Activated CD8-positive, alpha-beta memory T cell treated with anti-CD3 and anti-CD28 coated beads, Interleukin-2, amount 50 U/mL, for 24 hours (primary cell): ENCODE data around the gene SPEM3.
"Not testable (repeated sequence)": the region's sequence is repeated elsewhere in the genome, so short reads cannot be mapped to it uniquely, and the experiment has no call there.

Experiments
- DNase-seq: peaks from one replicate; pipeline ENCODE4 v3.0.0-alpha.2; 2020; ENCODE audit errors: extremely low read depth

Gene SPEM3

DNA sequence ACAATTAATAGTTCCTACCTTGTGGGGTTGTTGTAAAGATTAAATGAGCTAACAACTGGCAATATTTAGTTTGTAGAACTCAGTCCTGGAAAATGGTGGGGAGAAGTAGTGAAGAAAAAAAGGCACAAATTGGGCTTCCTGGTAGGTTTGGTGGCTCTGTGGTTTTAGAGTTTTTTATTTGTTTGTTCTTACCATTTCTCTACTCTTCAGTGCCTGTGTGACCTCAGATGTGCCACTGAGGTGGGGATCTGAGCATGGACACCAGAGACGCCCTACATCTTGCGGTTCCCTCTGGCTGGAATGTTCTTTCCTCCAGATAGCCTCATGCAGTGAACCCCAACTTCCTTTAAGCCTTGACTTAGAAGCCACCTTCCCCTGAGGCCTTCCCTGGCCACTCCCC, 43.1 kb downstream of the SPEM3 start:
- DNase-seq = no peak

- DNase-seq = not testable (repeated sequence)
Observed at GRCh38 chr17:7474767-7475166, 46.1 kb downstream of the SPEM3 start.

DNA sequence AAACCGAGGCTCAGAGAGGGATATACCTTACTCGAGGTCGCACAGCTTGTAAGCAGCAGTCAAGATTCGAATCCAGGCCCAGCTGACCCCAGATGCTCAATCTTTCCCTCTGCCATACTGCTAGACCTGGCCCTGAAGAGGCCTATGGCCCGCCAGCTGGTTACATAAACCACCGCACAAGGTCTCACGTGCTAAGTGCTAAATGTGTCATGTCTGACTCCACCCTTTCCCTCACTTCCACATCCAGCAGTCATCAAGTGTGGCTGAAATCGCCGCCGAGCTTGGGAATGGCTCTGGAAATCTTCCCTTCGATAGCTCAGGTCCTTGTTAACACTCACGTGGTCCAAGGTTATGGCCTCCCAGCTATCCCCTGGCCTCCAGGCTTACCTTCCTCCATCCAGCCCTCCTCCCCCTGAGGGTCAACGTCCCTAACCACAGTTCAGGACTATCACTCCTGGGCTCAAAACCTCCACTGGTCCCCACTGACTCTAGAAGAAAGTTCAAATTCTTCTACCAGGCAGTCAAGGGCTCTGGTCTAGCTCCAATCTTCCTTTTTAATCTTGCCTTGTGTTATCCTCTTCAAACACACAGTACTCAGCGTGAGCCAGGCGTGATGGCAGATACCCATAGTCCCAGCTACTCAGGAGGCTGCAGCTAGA, 47.2 kb downstream of the SPEM3 start:
- no peak for DNase-seq

GRCh38 chr17:7476494-7476893, 47.8 kb downstream of the SPEM3 start:
- DNase-seq = no peak

DNA sequence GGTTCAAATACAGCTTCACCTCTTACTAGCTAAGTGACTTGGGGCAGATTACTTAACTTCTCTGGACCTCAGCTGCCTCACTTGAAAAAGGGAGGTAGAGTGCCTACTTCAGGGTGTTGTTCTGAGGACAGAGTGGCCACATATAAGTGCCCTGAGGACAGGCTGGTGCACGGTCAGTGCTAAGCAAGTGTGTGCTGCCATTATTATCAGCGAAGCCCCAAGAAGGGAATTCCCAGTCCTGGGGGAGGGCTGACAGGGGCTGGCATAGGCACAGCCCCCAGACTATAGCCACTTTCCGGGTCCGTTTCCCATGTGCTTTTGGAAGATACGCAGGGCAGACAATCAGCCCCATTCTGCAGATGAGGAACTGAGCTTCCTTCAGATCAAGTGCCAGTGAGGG, 48.3 kb downstream of the SPEM3 start:
- DNase-seq = no peak

GRCh38 chr17:7477392-7478275, 49.0 kb downstream of the SPEM3 start:
- DNase-seq = no peak

GRCh38 chr17:7478276-7479212, 49.9 kb downstream of the SPEM3 start:
- DNase-seq = no peak

DNA sequence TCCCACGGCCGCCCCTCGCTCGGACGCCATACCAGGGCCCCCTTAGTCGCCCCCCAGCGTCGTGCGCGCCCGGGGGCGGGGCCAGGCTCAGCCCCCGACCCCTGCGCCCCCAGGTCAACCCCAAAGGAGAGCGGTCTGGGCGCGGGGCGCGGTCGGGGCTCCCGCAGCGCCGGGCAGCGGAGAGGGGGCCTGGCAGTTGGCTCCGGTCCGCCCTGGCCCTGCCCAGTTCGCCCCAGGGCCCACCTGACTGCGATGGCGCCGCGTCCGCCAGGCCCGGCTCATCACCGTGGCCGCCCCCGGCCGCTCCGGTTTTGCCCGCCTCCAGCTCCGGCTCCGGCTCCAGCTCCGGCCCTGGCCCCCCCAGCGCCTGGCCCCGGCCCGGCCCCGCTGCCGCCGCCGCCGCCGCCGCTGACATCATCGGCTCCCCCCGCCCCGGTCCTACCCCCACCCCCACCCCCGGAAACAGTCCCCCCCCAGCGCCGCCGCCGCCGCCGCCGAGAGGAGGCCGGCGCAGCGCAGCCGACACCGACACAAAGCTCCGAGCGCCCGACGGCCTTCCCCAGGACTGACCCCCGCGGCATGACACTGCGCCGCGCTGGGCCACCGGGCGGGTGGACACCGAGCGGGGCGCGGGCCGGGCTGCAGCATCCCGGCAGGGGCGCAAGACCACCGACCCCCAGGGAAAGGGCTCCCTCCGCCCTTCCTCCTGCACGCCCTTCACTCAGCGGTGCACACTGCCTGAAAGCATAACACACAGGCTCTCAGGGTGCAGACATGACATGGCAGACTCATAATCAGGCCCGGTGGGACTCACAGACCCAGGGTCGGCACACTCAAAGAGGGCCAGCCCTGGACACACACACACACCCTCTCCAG, 50.8 kb downstream of the SPEM3 start, which contains the start of gene ZBTB4:
Gene ZBTB4, minus strand, starts transcription at position 419 of the 876 bp plus-strand sequence. CDS start 12,830 bp downstream, outside the sequence.
- no peak for DNase-seq

GRCh38 chr17:7480089-7480384, 51.4 kb downstream of the SPEM3 start:
- DNase-seq = no peak

DNA sequence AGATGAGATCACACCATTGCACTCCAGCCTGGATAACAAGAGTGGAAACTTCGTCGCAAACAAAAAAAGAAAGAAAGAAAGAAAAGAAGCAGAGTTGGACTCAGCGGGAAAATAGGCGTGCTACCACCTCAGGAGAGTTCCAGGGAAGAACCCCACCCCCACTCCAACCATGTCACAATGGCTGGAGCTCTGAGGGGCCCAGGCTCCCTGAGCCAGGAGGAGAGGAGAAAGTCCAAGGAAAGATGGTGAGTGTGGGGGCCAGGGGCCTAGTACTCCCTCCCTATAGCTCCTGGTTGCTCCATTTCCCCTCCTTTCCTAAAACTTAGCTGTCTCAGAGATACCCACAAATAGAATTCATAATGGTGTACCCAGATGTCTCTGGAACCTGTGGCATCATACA, 52.6 kb downstream of the SPEM3 start, which contains the start of gene SLC35G6:
Gene SLC35G6, plus strand, starts transcription at position 172 of the 400 bp plus-strand sequence. Its CDS starts 71 bp downstream, at position 243.
- not testable (repeated sequence) for DNase-seq

- not testable (repeated sequence) for DNase-seq
Observed at GRCh38 chr17:7481842-7482741, 53.4 kb downstream of the SPEM3 start.
